ENCODE results near the gene KCNH1. TPM values are rescaled to one million over a fixed set of nuclear protein-coding genes. Genes with fewer than 3 reads are reported as not detected.

Gene KCNH1
- total RNA-seq: 5.6 TPM

GRCh38 chr1:211133836-211134669, at the start of gene KCNH1:
Gene KCNH1 (minus strand): TSS chr1:211134148. CDS start chr1:211133945, 203 bp downstream.

Other genes with a start within 250 kb of the KCNH1 start
- 77.3 TPM for gene RCOR3, start 125.2 kb upstream of the KCNH1 start, total RNA-seq
- gene TRAF5, start 192.7 kb upstream of the KCNH1 start, total RNA-seq: 24.1 TPM

Measured in parietal lobe (tissue), 1 donor.